Measurements from ENCODE around the gene TUBGCP3.

GRCh38 chr13:112626761-112627160, 38.8 kb upstream of the TUBGCP3 start:
- TF ChIP-seq CTCF (IDR thresholded peaks at IDR 0.05), result no peak
- TF ChIP-seq EP300 (IDR thresholded peaks at IDR 0.05; ENCODE audit: low read depth), result no peak
- TF ChIP-seq POLR2A (IDR thresholded peaks at IDR 0.05), result no peak
